ENCODE data around the gene MYO5A.
"Not testable (repeated sequence)": the region's sequence is repeated elsewhere in the genome, so short reads cannot be mapped to it uniquely, and the experiment has no call there.

MYO5A gene

DNA sequence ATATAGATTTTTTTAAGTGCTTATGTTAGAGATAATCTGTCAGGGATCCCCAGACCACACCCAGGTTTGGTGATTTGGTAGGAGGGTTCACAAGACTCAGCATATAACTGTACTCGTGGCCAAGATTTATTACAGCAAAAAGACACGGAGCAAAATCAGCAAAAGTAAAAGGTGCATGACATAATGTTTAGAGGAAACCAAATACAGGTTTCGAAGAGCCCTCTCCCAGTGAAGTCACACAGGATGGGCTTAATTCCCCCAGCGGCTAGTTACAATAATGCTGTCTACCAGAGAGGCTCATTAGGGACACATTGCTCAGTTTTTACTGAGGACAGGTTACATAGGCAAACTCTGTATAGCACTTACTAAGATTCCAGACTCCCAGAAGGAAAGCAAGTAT lies 36.5 kb downstream of the MYO5A start:
- Histone ChIP-seq H3K27me3 (ENCODE audit: insufficient read depth, poor library complexity, severe bottlenecking) (no peaks in the 10 kb centered on the region), H3K27ac (replicated peaks) (no peak overlapping the region), H3K4me3 (replicated peaks; ENCODE audit: insufficient read depth, low read length) (no peak overlapping the region)
- DNase-seq (ENCODE audit: low read depth in 1 of 2, low spot score in 1 of 2): no peak
- no peak for TF ChIP-seq GABPA (IDR thresholded peaks at IDR 0.05; ENCODE audit: low read depth)
- no peak for TF ChIP-seq SPI1 (IDR thresholded peaks at IDR 0.05; ENCODE audit: borderline replicate concordance, low read depth)
- TF ChIP-seq, protein P1, sequence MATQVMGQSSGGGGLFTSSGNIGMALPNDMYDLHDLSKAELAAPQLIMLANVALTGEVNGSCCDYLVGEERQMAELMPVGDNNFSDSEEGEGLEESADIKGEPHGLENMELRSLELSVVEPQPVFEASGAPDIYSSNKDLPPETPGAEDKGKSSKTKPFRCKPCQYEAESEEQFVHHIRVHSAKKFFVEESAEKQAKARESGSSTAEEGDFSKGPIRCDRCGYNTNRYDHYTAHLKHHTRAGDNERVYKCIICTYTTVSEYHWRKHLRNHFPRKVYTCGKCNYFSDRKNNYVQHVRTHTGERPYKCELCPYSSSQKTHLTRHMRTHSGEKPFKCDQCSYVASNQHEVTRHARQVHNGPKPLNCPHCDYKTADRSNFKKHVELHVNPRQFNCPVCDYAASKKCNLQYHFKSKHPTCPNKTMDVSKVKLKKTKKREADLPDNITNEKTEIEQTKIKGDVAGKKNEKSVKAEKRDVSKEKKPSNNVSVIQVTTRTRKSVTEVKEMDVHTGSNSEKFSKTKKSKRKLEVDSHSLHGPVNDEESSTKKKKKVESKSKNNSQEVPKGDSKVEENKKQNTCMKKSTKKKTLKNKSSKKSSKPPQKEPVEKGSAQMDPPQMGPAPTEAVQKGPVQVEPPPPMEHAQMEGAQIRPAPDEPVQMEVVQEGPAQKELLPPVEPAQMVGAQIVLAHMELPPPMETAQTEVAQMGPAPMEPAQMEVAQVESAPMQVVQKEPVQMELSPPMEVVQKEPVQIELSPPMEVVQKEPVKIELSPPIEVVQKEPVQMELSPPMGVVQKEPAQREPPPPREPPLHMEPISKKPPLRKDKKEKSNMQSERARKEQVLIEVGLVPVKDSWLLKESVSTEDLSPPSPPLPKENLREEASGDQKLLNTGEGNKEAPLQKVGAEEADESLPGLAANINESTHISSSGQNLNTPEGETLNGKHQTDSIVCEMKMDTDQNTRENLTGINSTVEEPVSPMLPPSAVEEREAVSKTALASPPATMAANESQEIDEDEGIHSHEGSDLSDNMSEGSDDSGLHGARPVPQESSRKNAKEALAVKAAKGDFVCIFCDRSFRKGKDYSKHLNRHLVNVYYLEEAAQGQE (IDR thresholded peaks at IDR 0.05; ENCODE audit: insufficient replicate concordance, low read depth): no peak
- TF ChIP-seq, protein P2, sequence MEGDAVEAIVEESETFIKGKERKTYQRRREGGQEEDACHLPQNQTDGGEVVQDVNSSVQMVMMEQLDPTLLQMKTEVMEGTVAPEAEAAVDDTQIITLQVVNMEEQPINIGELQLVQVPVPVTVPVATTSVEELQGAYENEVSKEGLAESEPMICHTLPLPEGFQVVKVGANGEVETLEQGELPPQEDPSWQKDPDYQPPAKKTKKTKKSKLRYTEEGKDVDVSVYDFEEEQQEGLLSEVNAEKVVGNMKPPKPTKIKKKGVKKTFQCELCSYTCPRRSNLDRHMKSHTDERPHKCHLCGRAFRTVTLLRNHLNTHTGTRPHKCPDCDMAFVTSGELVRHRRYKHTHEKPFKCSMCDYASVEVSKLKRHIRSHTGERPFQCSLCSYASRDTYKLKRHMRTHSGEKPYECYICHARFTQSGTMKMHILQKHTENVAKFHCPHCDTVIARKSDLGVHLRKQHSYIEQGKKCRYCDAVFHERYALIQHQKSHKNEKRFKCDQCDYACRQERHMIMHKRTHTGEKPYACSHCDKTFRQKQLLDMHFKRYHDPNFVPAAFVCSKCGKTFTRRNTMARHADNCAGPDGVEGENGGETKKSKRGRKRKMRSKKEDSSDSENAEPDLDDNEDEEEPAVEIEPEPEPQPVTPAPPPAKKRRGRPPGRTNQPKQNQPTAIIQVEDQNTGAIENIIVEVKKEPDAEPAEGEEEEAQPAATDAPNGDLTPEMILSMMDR (IDR thresholded peaks at IDR 0.05; ENCODE audit: insufficient read depth, low read length): no peak
- TF ChIP-seq POLR2AphosphoS5 (IDR thresholded peaks at IDR 0.05; ENCODE audit: low read depth): no peak

DNA sequence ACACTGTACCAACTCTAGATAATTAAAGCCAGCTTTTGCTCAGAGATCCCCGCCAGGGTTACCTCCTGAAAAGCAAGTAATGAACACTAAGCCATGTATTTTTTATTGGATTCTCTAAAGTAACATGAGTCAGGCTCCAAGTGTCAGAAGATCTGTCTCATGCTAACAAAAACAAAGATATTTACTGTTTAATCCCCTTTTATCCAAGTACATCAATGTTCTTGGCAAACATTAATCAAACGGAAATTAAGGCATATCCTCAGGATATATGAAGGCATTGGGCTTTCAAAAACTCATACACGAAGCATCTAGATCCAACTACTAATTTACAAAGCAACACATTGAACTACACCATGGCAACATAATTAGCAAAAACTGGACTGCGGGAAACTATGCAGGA lies 37.2 kb downstream of the MYO5A start:
- Histone ChIP-seq H3K27ac (replicated peaks) (no peak overlapping the region), H3K4me3 (replicated peaks; ENCODE audit: insufficient read depth, low read length) (no peak overlapping the region), H3K27me3 (ENCODE audit: insufficient read depth, poor library complexity, severe bottlenecking) (no peaks in the 10 kb centered on the region)
- DNase-seq (ENCODE audit: low read depth in 1 of 2, low spot score in 1 of 2): no peak
- TF ChIP-seq POLR2AphosphoS5 (IDR thresholded peaks at IDR 0.05; ENCODE audit: low read depth) (no peak), GABPA (IDR thresholded peaks at IDR 0.05; ENCODE audit: low read depth) (no peak), SPI1 (IDR thresholded peaks at IDR 0.05; ENCODE audit: borderline replicate concordance, low read depth) (no peak)
- TF ChIP-seq, protein P2 (IDR thresholded peaks at IDR 0.05; ENCODE audit: insufficient read depth, low read length): no peak
- TF ChIP-seq, protein P1 (IDR thresholded peaks at IDR 0.05; ENCODE audit: insufficient replicate concordance, low read depth): no peak

DNA sequence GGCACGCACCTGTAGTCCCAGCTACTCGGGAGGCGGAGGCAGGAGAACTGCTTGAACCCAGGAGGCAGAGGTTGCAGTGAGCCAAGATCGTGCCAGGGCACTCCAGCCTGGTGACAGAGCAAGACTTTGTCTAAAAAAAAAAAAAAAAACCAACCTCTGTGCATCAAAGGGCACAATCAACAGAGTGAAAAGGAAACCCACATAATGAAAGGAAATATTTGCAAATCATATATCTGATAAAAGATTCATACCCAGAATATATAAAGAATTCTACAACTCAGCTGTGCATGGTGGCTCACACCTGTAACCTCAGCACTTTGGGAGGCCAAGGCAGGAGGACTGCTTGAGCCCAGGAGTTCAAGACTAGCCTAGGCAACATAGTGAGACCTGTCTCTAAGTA lies 39.2 kb downstream of the MYO5A start:
- not testable (repeated sequence) for DNase-seq (ENCODE audit: low read depth in 1 of 2, low spot score in 1 of 2); H3K27me3 ChIP-seq (ENCODE audit: insufficient read depth, poor library complexity, severe bottlenecking); H3K27ac ChIP-seq (replicated peaks); H3K4me3 ChIP-seq (replicated peaks; ENCODE audit: insufficient read depth, low read length)

DNA sequence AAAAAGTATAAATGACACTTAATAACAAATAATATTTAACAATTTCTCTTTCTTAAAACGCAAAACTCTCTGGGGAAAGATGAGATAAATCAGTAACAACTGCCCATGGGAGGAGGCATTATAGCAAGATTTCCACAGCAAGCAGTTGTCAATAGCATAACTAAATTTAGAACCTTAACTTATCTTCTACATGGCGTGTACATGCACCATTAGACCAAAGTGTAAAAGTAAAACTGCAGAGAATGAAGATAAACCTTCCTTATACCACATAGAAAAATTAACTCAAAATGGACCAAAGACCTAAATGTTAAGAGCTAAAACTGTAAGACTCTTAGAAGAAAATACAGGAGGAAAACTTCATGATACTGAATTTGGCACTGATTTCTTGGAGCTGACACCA lies 39.9 kb downstream of the MYO5A start:
- Histone ChIP-seq H3K27ac (replicated peaks) (no peak overlapping the region), H3K27me3 (ENCODE audit: insufficient read depth, poor library complexity, severe bottlenecking) (no peaks in the 10 kb centered on the region), H3K4me3 (replicated peaks; ENCODE audit: insufficient read depth, low read length) (no peak overlapping the region)
- no peak for DNase-seq (ENCODE audit: low read depth in 1 of 2, low spot score in 1 of 2)
- TF ChIP-seq, protein P1 (IDR thresholded peaks at IDR 0.05; ENCODE audit: insufficient replicate concordance, low read depth): no peak
- no peak for TF ChIP-seq GABPA (IDR thresholded peaks at IDR 0.05; ENCODE audit: low read depth)
- TF ChIP-seq, protein P2 (IDR thresholded peaks at IDR 0.05; ENCODE audit: insufficient read depth, low read length): no peak
- no peak for TF ChIP-seq POLR2AphosphoS5 (IDR thresholded peaks at IDR 0.05; ENCODE audit: low read depth)
- no peak for TF ChIP-seq SPI1 (IDR thresholded peaks at IDR 0.05; ENCODE audit: borderline replicate concordance, low read depth)
